KMS-11 (cell line): ENCODE measurements around the gene TMED3.
A peak's percentile ranks its signal among the peaks of the same experiment; 100 is the strongest.

Experiments used
- H2AFZ ChIP-seq: fragments of 200-600 bp; sonication (generic); 2 replicates; pipeline ENCODE4 v1.6.1; 2016; ENCODE audit warnings: antibody characterized with exemption, mixed run types, low read depth
- H3K27ac ChIP-seq: fragments of 200-600 bp; sonication (generic); 2 replicates; pipeline ENCODE4 v1.6.1; 2016; ENCODE audit warnings: mild to moderate bottlenecking, mixed run types
- H3K27me3 ChIP-seq: fragments of 200-600 bp; sonication (generic); 2 replicates; pipeline ENCODE4 v1.6.1; 2017; ENCODE audit warnings: mild to moderate bottlenecking, low read depth, mixed run types, moderate library complexity; ENCODE audit not compliant: insufficient read depth
- H3K36me3 ChIP-seq: fragments of 200-600 bp; sonication (generic); 2 replicates; pipeline ENCODE4 v1.6.1; 2017; ENCODE audit warnings: mild to moderate bottlenecking, mixed run types; ENCODE audit not compliant: insufficient read depth
- H3K4me1 ChIP-seq: fragments of 200-600 bp; sonication (generic); 2 replicates; pipeline ENCODE4 v1.6.1; 2016; ENCODE audit warnings: mild to moderate bottlenecking, low read depth, mixed run types; ENCODE audit not compliant: poor library complexity, severe bottlenecking
- H3K4me2 ChIP-seq: fragments of 200-600 bp; sonication (generic); 2 replicates; pipeline ENCODE4 v1.7.0; 2016; ENCODE audit warnings: mild to moderate bottlenecking, mixed run types
- H3K4me3 ChIP-seq: fragments of 200-600 bp; sonication (generic); IDR thresholded peaks from 2 replicates; pipeline ENCODE4 v1.6.1; 2017; ENCODE audit warnings: low read depth, low read length, mixed read lengths; ENCODE audit not compliant: insufficient read depth
- H3K79me2 ChIP-seq: fragments of 200-600 bp; sonication (generic); 2 replicates; pipeline ENCODE4 v1.6.1; 2016; ENCODE audit warnings: low read depth, mixed run types; ENCODE audit not compliant: insufficient read depth
- H3K9ac ChIP-seq: fragments of 200-600 bp; sonication (generic); 2 replicates; pipeline ENCODE4 v1.6.1; 2016; ENCODE audit warnings: mild to moderate bottlenecking, mixed run types
- H4K20me1 ChIP-seq: fragments of 200-600 bp; sonication (generic); 2 replicates; pipeline ENCODE4 v1.6.1; 2016; ENCODE audit warnings: mild to moderate bottlenecking, mixed run types; ENCODE audit not compliant: insufficient read depth
- TF ChIP-seq, protein P1 (sequence below): fragments of 200-600 bp; sonication (generic); conservative IDR thresholded peaks from 2 replicates; pipeline ENCODE4 v1.6.1; 2017; ENCODE audit warnings: low read depth, mild to moderate bottlenecking, antibody characterized with exemption, low read length, moderate library complexity, mixed read lengths

TMED3 gene

DNA sequence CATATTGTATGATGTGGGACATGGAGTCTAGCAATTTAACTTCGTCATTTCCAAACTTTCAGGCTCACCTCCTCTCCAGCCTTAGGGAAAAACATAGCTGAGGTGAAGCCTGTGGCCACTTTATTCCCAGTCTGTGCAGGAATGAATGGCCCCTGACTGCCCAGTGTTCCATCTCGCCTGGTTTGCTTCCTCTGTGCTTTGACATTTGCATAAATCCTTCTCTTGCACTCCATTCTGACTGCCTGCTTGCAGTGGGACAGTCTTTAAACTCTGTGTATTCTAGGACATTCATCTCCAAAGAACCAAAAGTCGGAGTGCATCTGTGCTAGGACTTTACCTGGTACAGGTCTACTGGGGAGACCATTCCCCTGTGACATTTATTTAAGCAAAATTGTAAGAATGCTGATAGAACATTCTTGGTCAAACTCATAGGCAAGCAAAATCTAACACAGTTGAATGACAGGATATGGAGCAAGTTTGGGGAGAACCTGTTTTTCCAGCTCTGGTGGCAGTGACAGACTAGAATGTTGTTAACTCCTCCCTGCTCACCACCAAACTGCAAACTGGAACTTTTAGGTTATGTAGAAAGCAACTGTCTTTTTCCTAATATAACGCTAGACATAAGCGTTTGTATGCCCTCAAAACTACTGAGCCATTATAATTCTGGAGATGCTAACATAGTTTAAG is 22.1 kb downstream of the TMED3 start:
- Histone ChIP-seq H3K27ac (no peak overlapping the region), H3K4me2 (no peak overlapping the region), H3K4me3 (no peak overlapping the region), H3K79me2 (no peaks in the 10 kb centered on the region), H3K36me3 (no peaks in the 10 kb centered on the region), H2AFZ (no peak overlapping the region), H3K4me1 (no peaks in the 10 kb centered on the region), H4K20me1 (no peaks in the 10 kb centered on the region), H3K27me3 (no peaks in the 10 kb centered on the region), H3K9ac (no peak overlapping the region)
- TF ChIP-seq, protein P1, sequence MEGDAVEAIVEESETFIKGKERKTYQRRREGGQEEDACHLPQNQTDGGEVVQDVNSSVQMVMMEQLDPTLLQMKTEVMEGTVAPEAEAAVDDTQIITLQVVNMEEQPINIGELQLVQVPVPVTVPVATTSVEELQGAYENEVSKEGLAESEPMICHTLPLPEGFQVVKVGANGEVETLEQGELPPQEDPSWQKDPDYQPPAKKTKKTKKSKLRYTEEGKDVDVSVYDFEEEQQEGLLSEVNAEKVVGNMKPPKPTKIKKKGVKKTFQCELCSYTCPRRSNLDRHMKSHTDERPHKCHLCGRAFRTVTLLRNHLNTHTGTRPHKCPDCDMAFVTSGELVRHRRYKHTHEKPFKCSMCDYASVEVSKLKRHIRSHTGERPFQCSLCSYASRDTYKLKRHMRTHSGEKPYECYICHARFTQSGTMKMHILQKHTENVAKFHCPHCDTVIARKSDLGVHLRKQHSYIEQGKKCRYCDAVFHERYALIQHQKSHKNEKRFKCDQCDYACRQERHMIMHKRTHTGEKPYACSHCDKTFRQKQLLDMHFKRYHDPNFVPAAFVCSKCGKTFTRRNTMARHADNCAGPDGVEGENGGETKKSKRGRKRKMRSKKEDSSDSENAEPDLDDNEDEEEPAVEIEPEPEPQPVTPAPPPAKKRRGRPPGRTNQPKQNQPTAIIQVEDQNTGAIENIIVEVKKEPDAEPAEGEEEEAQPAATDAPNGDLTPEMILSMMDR, result no peak

DNA sequence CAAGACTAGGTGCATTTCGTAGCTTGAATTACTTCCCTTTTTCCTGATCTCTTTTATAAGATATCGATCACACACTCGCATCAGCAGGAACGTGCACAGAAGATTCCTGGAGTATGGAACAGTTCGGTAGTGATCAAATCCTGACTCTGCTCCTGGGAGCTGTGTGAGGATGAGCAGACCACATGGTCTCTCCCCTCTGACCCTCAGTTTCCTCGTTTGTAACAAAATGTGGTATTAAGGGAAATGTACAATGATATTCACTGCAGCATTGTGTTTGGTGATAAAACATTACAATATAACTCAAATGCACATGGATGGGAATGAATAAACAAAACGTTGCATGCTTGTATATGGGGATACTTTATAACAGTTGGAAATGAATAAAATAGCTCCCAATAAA is 26.7 kb downstream of the TMED3 start:
- Histone ChIP-seq H3K27me3 (no peaks in the 10 kb centered on the region), H3K79me2 (no peaks in the 10 kb centered on the region), H4K20me1 (no peaks in the 10 kb centered on the region), H2AFZ (no peak overlapping the region), H3K4me2 (no peak overlapping the region), H3K4me3 (no peak overlapping the region), H3K4me1 (no peaks in the 10 kb centered on the region), H3K27ac (no peak overlapping the region), H3K36me3 (no peaks in the 10 kb centered on the region), H3K9ac (no peak overlapping the region)
- TF ChIP-seq, protein P1, result no peak

DNA sequence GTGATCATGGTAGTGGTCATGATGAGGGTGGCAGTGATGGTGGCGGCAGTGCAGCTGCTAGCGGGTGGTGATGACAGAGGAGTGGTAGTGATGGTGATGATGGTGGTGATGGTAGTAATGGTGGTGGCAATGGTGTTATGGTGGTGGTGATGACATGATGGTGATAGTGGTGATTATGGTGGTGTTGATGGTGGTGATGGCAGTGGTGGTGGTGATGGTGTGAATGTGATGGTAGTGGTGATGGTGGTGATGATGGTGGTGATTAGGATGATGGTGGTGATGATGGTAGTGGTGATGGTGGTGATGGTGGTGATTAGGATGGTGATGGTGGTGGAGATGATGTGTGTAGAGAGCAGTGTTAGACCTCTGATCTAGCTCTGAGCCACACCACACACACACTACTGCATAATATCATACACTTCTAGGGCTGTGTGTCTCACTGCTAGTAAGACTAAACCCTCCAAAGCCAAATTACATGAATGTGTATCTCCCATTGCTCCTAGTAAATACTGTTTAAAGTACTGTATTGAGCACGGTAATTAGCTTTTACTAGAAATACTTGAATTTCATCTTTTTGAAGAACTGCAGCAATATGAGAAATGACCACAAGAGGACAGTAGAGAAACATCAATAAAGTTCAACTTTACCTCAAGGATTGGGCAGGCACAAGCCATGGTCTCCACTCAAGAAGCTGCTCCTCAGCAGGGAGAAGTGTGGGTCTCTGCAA is 28.8 kb downstream of the TMED3 start:
- Histone ChIP-seq H3K4me1 (no peaks in the 10 kb centered on the region), H3K79me2 (no peaks in the 10 kb centered on the region), H3K4me2 (no peak overlapping the region), H3K36me3 (no peaks in the 10 kb centered on the region), H3K27ac (no peak overlapping the region), H3K27me3 (no peaks in the 10 kb centered on the region), H3K4me3 (no peak overlapping the region), H3K9ac (no peak overlapping the region), H2AFZ (no peak overlapping the region), H4K20me1 (no peaks in the 10 kb centered on the region)
- TF ChIP-seq, protein P1, result peak; percentile 92

DNA sequence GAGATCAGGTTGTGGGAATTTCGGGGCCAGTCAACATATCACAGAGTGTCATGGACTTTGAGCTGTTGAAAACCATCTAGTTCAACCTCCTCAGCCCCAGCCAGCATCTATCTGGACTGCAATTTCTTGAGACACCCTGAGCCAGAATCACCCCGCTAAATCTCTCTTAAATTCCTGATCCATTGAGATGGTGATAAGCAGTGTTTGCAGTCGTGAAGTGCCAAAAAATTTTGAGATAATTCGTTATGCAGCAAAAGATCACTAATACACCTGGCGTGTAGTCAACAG is 29.3 kb downstream of the TMED3 start:
- no peaks in the 10 kb centered on the region for H4K20me1 ChIP-seq
- TF ChIP-seq, protein P1, result peak; percentile 13; the same call in 1 of the 2 replicates
- H3K4me1 ChIP-seq, result no peaks in the 10 kb centered on the region
- H3K9ac ChIP-seq, result no peak overlapping the region
- no peaks in the 10 kb centered on the region for H3K27me3 ChIP-seq
- H2AFZ ChIP-seq, result no peak overlapping the region
- H3K4me3 ChIP-seq, result no peak overlapping the region
- H3K36me3 ChIP-seq, result no peaks in the 10 kb centered on the region
- H3K4me2 ChIP-seq, result no peak overlapping the region
- H3K79me2 ChIP-seq, result no peaks in the 10 kb centered on the region
- H3K27ac ChIP-seq, result no peak overlapping the region
